Measurements from ENCODE around the gene ASPSCR1. TPM values are rescaled to one million over a fixed set of nuclear protein-coding genes. Genes with fewer than 3 reads are reported as not detected.

The ASPSCR1 gene
- total and polyA plus RNA-seq, 9 of the 15 experiments (the other 6 are each of a cell fraction or from before 2014, with no cell fraction given): 0.90 to 36.9 (median 11.6) TPM

DNA sequence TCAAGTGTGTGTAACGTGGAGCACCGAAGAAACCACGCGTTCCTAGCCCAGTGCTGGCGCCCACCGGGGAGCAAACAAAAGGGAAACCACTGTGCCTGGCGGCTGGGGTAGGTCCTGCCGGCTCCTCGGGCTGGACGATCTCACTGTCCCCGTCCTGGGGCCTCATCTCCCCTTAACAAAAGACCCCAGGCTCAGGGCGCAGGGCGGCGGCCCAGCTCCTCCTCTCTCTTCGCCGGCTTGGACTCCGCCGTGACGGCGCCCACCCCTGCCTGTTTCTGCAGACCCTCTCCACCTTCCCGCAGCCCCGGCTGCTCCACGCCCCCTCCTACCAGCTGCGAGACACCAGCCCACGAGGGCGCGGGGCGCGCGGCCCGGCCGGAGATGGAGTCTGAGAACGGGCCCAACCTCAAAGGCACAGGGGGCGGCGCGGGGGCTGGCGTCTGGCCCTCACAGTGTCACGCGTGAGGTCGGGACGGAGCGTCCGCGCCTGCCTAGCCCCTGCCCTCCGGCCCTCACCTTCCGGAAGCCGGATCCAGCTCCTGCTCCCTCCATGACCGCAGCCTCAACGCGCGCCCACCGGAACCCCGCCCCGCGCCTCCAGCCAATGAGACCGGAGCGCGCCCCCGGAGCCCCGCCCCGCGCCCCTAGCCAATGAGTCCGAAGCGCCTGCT lies 45.0 kb downstream of the ASPSCR1 start, which contains the start of gene CENPX (continued):
- TF ChIP-seq SLC30A9 (CRISPR knock-in tag; IDR thresholded peaks at IDR 0.05) (no peak), CTCFL (IDR thresholded peaks at IDR 0.05; ENCODE audit: borderline replicate concordance, insufficient read depth, low read depth, low read length, poor library complexity, severe bottlenecking) (no peak), SAFB2 (IDR thresholded peaks at IDR 0.05; ENCODE audit: borderline replicate concordance, low read depth, low read length, severe bottlenecking) (no peak), NFYB (IDR thresholded peaks at IDR 0.05; ENCODE audit: extremely low read depth, insufficient read length) (no peak), HMGN3 (IDR thresholded peaks at IDR 0.05; ENCODE audit: borderline replicate concordance, extremely low read depth, insufficient read length, low read depth, low read length) (peak; percentile 8), NBN (IDR thresholded peaks at IDR 0.05; ENCODE audit: low read depth) (no peak), RBFOX2 (IDR thresholded peaks at IDR 0.05; ENCODE audit: low read depth, low read length) (peak; percentile 82), NCOR1 (IDR thresholded peaks at IDR 0.05) (no peak), MYBL2 (IDR thresholded peaks at IDR 0.05; ENCODE audit: low read depth) (no peak), MYBL2 (CRISPR knock-in tag; IDR thresholded peaks at IDR 0.05; ENCODE audit: borderline replicate concordance) (no peak), POLR2B (IDR thresholded peaks at IDR 0.05; ENCODE audit: low read depth, partially characterized antibody) (peak; percentile 39), ZNF324 (CRISPR knock-in tag; IDR thresholded peaks at IDR 0.05) (no peak), EHMT2 (IDR thresholded peaks at IDR 0.05) (no peak), SMARCE1 (IDR thresholded peaks at IDR 0.05) (no peak), HLTF (IDR thresholded peaks at IDR 0.05) (no peak), MTF1 (CRISPR knock-in tag; IDR thresholded peaks at IDR 0.05; ENCODE audit: borderline replicate concordance) (no peak), PHB (CRISPR knock-in tag; IDR thresholded peaks at IDR 0.05) (no peak), HNRNPK (IDR thresholded peaks at IDR 0.05; ENCODE audit: low read depth, low read length, poor library complexity, severe bottlenecking) (peak; percentile 60)
- TF ChIP-seq, protein P1, sequence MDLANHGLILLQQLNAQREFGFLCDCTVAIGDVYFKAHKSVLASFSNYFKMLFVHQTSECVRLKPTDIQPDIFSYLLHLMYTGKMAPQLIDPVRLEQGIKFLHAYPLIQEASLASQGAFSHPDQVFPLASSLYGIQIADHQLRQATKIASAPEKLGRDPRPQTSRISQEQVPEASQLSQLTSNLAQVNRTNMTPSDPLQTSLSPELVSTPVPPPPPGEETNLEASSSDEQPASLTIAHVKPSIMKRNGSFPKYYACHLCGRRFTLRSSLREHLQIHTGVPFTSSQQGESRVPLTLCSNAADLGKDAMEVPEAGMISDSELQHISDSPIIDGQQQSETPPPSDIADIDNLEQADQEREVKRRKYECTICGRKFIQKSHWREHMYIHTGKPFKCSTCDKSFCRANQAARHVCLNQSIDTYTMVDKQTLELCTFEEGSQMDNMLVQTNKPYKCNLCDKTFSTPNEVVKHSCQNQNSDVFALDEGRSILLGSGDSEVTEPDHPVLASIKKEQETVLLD (IDR thresholded peaks at IDR 0.05): no peak
- TF ChIP-seq, protein P2, sequence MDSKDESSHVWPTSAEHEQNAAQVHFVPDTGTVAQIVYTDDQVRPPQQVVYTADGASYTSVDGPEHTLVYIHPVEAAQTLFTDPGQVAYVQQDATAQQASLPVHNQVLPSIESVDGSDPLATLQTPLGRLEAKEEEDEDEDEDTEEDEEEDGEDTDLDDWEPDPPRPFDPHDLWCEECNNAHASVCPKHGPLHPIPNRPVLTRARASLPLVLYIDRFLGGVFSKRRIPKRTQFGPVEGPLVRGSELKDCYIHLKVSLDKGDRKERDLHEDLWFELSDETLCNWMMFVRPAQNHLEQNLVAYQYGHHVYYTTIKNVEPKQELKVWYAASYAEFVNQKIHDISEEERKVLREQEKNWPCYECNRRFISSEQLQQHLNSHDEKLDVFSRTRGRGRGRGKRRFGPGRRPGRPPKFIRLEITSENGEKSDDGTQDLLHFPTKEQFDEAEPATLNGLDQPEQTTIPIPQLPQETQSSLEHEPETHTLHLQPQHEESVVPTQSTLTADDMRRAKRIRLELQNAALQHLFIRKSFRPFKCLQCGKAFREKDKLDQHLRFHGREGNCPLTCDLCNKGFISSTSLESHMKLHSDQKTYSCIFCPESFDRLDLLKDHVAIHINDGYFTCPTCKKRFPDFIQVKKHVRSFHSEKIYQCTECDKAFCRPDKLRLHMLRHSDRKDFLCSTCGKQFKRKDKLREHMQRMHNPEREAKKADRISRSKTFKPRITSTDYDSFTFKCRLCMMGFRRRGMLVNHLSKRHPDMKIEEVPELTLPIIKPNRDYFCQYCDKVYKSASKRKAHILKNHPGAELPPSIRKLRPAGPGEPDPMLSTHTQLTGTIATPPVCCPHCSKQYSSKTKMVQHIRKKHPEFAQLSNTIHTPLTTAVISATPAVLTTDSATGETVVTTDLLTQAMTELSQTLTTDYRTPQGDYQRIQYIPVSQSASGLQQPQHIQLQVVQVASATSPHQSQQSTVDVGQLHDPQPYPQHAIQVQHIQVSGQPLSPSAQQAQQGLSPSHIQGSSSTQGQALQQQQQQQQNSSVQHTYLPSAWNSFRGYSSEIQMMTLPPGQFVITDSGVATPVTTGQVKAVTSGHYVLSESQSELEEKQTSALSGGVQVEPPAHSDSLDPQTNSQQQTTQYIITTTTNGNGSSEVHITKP (IDR thresholded peaks at IDR 0.05; ENCODE audit: partially characterized antibody): peak; percentile 80

Measured in K562 (cell line).